IMR-90 (cell line): Measurements from ENCODE around the gene TMEM35A. TPM values are rescaled to one million over a fixed set of nuclear protein-coding genes. Genes with fewer than 3 reads are reported as not detected.

Source experiments
- ATAC-seq: fragments of 200-7000 bp; cut with Tn5 transposase; 2 replicates; pipeline ENCODE4 v1.9.1; 2020; ENCODE audit warnings: low read depth, mild to moderate bottlenecking, moderate library complexity
- BruUV-seq: library from RNA; stranded (reverse); fragments of 400-500 nt; replicated peaks from 2 replicates; lab custom pipeline; 2021; lab: Mats Ljungman, UMichigan
- CTCF ChIA-PET: fragments of 300-600 bp; formaldehyde crosslinking; extraction: SDS; loops from one replicate; lab custom pipeline; 2021; ENCODE audit warnings: antibody characterized with exemption; lab: Yijun Ruan, JAX
- POLR2A ChIA-PET: fragments of 300-600 bp; sonication (Branson Sonifier 250); formaldehyde crosslinking; loops from one replicate; lab custom pipeline; 2022; ENCODE audit warnings: antibody characterized with exemption; ENCODE audit not compliant: unreplicated experiment; lab: Charles Lee
- DNase-seq: peaks from one replicate; pipeline ENCODE4 v3.0.0; 2013
- H2AFZ ChIP-seq: replicated peaks from 2 replicates; pipeline ENCODE3; 2013; ENCODE audit warnings: low read length, mild to moderate bottlenecking; ENCODE audit not compliant: poor library complexity
- H2AK5ac ChIP-seq: 2 replicates; pipeline ENCODE4 v1.6.1; 2013; ENCODE audit warnings: low read depth, low read length, inconsistent platforms
- H2AK9ac ChIP-seq: replicated peaks from 2 replicates; pipeline ENCODE3; 2013; ENCODE audit warnings: mild to moderate bottlenecking, low read depth, low read length, moderate library complexity; ENCODE audit not compliant: poor library complexity
- H2BK120ac ChIP-seq: 2 replicates; pipeline ENCODE4 v1.6.1; 2013; ENCODE audit warnings: low read depth, low read length, inconsistent platforms
- H2BK15ac ChIP-seq: 3 replicates; pipeline ENCODE4 v1.6.1; 2013; ENCODE audit warnings: low read depth, low read length, inconsistent platforms
- H2BK20ac ChIP-seq: 2 replicates; pipeline ENCODE4 v1.6.1; 2013; ENCODE audit warnings: low read depth, mild to moderate bottlenecking, inconsistent platforms, low read length, moderate library complexity
- H2BK5ac ChIP-seq: 2 replicates; pipeline ENCODE4 v1.6.1; 2013; ENCODE audit warnings: mild to moderate bottlenecking, low read depth, low read length, inconsistent platforms; ENCODE audit not compliant: poor library complexity, severe bottlenecking
- H3K14ac ChIP-seq: replicated peaks from 2 replicates; pipeline ENCODE4 v1.6.1; 2013; ENCODE audit warnings: low read depth, low read length, inconsistent platforms
- H3K18ac ChIP-seq: 2 replicates; pipeline ENCODE4 v1.6.1; 2013; ENCODE audit warnings: low read depth, low read length, control low read depth
- H3K23ac ChIP-seq: 2 replicates; pipeline ENCODE4 v1.6.1; 2013; ENCODE audit warnings: low read depth, low read length, inconsistent platforms
- H3K27ac ChIP-seq: 2 replicates; pipeline ENCODE4 v1.5.1; 2013; ENCODE audit warnings: mild to moderate bottlenecking, control low read depth, low read length; ENCODE audit not compliant: insufficient read depth
- H3K27me3 ChIP-seq: 2 replicates; pipeline ENCODE4 v1.6.1; 2013; ENCODE audit warnings: low read length; ENCODE audit not compliant: control insufficient read depth, insufficient read depth
- H3K36me3 ChIP-seq: 2 replicates; pipeline ENCODE4 v1.6.1; 2013; ENCODE audit warnings: low read length, mixed read lengths; ENCODE audit not compliant: control insufficient read depth, insufficient read depth
- H3K4ac ChIP-seq: 2 replicates; pipeline ENCODE4 v1.6.1; 2013; ENCODE audit warnings: low read depth, low read length, inconsistent platforms
- H3K4me1 ChIP-seq: 2 replicates; pipeline ENCODE4 v1.6.1; 2013; ENCODE audit warnings: low read length, mixed read lengths; ENCODE audit not compliant: control insufficient read depth, insufficient read depth
- H3K4me2 ChIP-seq: 2 replicates; pipeline ENCODE4 v1.6.1; 2013; ENCODE audit warnings: low read depth, mild to moderate bottlenecking, control low read depth, low read length, moderate library complexity
- H3K4me3 ChIP-seq: 2 replicates; pipeline ENCODE4 v1.5.1; 2013; ENCODE audit warnings: low read depth, mild to moderate bottlenecking, control low read depth, low read length, moderate library complexity; ENCODE audit not compliant: insufficient read depth
- H3K56ac ChIP-seq: 2 replicates; pipeline ENCODE4 v1.6.1; 2013; ENCODE audit warnings: low read length, inconsistent platforms; ENCODE audit not compliant: insufficient read depth; ENCODE audit errors: extremely low read depth
- H3K79me1 ChIP-seq, 2 experiments: 2 replicates each; pipeline ENCODE4 v1.6.1; 2013; ENCODE audit warnings: low read length in 2 of 2, inconsistent platforms in 1 of 2, low read depth in 1 of 2
- H3K9ac ChIP-seq: 2 replicates; pipeline ENCODE4 v1.6.1; 2013; ENCODE audit warnings: low read depth, low read length, control low read depth
- H3K9me1 ChIP-seq: 2 replicates; pipeline ENCODE4 v1.6.1; 2013; ENCODE audit warnings: low read length, inconsistent platforms; ENCODE audit not compliant: insufficient read depth
- H3K9me3 ChIP-seq: 2 replicates; pipeline ENCODE4 v1.6.1; 2013; ENCODE audit warnings: low read length; ENCODE audit not compliant: control insufficient read depth, insufficient read depth
- H4K20me1 ChIP-seq: 2 replicates; pipeline ENCODE4 v1.6.1; 2013; ENCODE audit warnings: low read length, inconsistent platforms; ENCODE audit not compliant: insufficient read depth
- H4K5ac ChIP-seq: 2 replicates; pipeline ENCODE4 v1.6.1; 2013; ENCODE audit warnings: mild to moderate bottlenecking, low read depth, low read length, control low read depth
- H4K8ac ChIP-seq, 2 experiments: 2 replicates each; pipeline ENCODE4 v1.6.1; 2013; ENCODE audit warnings: low read depth in 2 of 2, low read length in 2 of 2, control low read depth in 1 of 2, inconsistent platforms in 1 of 2
- H4K91ac ChIP-seq: 2 replicates; pipeline ENCODE4 v1.6.1; 2013; ENCODE audit warnings: low read depth, low read length, inconsistent platforms; ENCODE audit not compliant: insufficient read depth
- MAFK ChIP-seq: IDR thresholded peaks from 2 replicates; pipeline ENCODE4 v1.6.1; 2012; ENCODE audit warnings: low read depth, low read length, improper control_type of control experiment
- RCOR1 ChIP-seq: IDR thresholded peaks from 2 replicates; pipeline ENCODE4 v1.6.1; 2012; ENCODE audit warnings: mild to moderate bottlenecking, low read length, improper control_type of control experiment; ENCODE audit not compliant: insufficient replicate concordance
- WGBS, 2 experiments: methylation state at CpG; one replicate each; pipeline versions ENCODE4 v1.1.5 to v1.1.7; 2013; ENCODE audit warnings: missing lambda C conversion rate in 2 of 2; ENCODE audit not compliant: insufficient read length in 1 of 2; ENCODE audit errors: extremely low coverage in 2 of 2; 5-methylcytosine and 5-hydroxymethylcytosine counted together
- dilution Hi-C: fragments of 300-500 bp; cut with HindIII; formaldehyde crosslinking; loops from one replicate; pipeline ENCODE4 v1.14.3; 2018; ENCODE audit warnings: low sequenced_read_pairs; ENCODE audit not compliant: unreplicated experiment
- in situ Hi-C: fragments of 300-500 bp; cut with MboI; formaldehyde crosslinking; loops from 3 replicates; pipeline ENCODE4 v1.14.3; 2019; ENCODE audit warnings: low sequenced_read_pairs, inconsistent platforms, mixed read lengths
- intact Hi-C: fragments of 100-400 bp; cut with micrococcal nuclease; formaldehyde crosslinking; loops from 2 replicates; pipeline ENCODE4 v1.10.0; 2022
- polyA plus RNA-seq, 3 experiments: library from polyadenylated mRNA; depleted of rRNA; stranded (reverse); fragments of >200 nt; gene quantifications; 2 replicates each; pipeline ENCODE4 v1.2.3, GENCODE V29; 2012; ENCODE audit warnings: low replicate concordance in 1 of 3
- total RNA-seq: library from RNA; depleted of rRNA; stranded (reverse); fragments of >200 nt; gene quantifications from 2 replicates; pipeline ENCODE4 v1.2.3, GENCODE V29; 2012

Gene TMEM35A
- total and polyA plus RNA-seq, 2 of the 4 experiments (the other 2 are of a cell fraction): 11.3 to 14.2 TPM

- 75% methylated on average over 1 of the region's 3 CpGs; no CpG with 5 or more reads in 1 of the 2 experiments for WGBS, 2 experiments
- H2BK120ac ChIP-seq: no peak overlapping the region
- H3K9me1 ChIP-seq: no peaks in the 10 kb centered on the region
- H3K23ac ChIP-seq: no peak overlapping the region
- no peak overlapping the region for H3K56ac ChIP-seq
- peaks cover 0 to 7% of the 10 kb centered on the region in 2 experiments; a peak in 2 of 4 replicates for H3K79me1 ChIP-seq
- H3K4me2 ChIP-seq: peak overlapping the region; percentile 70
- POLR2A ChIA-PET: no interaction called here
- H3K9ac ChIP-seq: no peak overlapping the region
- H2AK5ac ChIP-seq: no peak overlapping the region
- H3K27me3 ChIP-seq: no peaks in the 10 kb centered on the region
- peak overlapping the region; percentile 44; the same call in 1 of the 2 replicates for H3K27ac ChIP-seq
- H3K18ac ChIP-seq: no peak overlapping the region
- no peaks in the 10 kb centered on the region for H3K4me1 ChIP-seq
- no peak overlapping the region for H3K4ac ChIP-seq
- no TSS peak for BruUV-seq
- intact Hi-C loops: no loop called here
- dilution Hi-C loops: no loop called here
- no peak overlapping the region for H2BK5ac ChIP-seq
- DNase-seq: peak; percentile 35
- H2AK9ac ChIP-seq: no peak overlapping the region
- H3K9me3 ChIP-seq: no peaks in the 10 kb centered on the region
- no peaks in the 10 kb centered on the region for H3K36me3 ChIP-seq
- no peak overlapping the region for H2AFZ ChIP-seq
- no peak overlapping the region for H2BK15ac ChIP-seq
- in situ Hi-C loops: no loop called here
- H3K14ac ChIP-seq: no peak overlapping the region
- no peak overlapping the region for H4K91ac ChIP-seq
- no peak for TF ChIP-seq RCOR1
- peak; percentile 50 for TF ChIP-seq MAFK
- no peak overlapping the region for H2BK20ac ChIP-seq
- H3K4me3 ChIP-seq: no peak overlapping the region
- CTCF ChIA-PET: no interaction called here
- H4K8ac ChIP-seq: no peak overlapping the region
- H4K5ac ChIP-seq: no peak overlapping the region
- H4K20me1 ChIP-seq: no peaks in the 10 kb centered on the region
- no peak for ATAC-seq
Observed at GRCh38 chrX:101117701-101118100, 39.0 kb downstream of the TMEM35A start.
